Measurements from ENCODE around the gene LRRC58. TPM values are rescaled to one million over a fixed set of nuclear protein-coding genes. Genes with fewer than 3 reads are reported as not detected.
"Not testable (repeated sequence)": the region's sequence is repeated elsewhere in the genome, so short reads cannot be mapped to it uniquely, and the experiment has no call there.

LRRC58 gene
- total RNA-seq, 1 experiment from 2014 or later: 47.6 TPM

GRCh38 chr3:120341658-120342346 is 7.4 kb downstream of the LRRC58 start:
- no peak for DNase-seq (ENCODE audit: extremely low read depth, low read depth)

- DNase-seq (ENCODE audit: extremely low read depth, low read depth): no peak
These were observed 9.8 kb downstream of the LRRC58 start for GRCh38 chr3:120339362-120339761.

- no peak for DNase-seq (ENCODE audit: extremely low read depth, low read depth)
These were observed 10.6 kb downstream of the LRRC58 start for GRCh38 chr3:120338517-120338916.

- no peak for DNase-seq (ENCODE audit: extremely low read depth, low read depth)
These were observed 16.5 kb downstream of the LRRC58 start for GRCh38 chr3:120332646-120333045.

GRCh38 chr3:120331076-120331475 is 18.1 kb downstream of the LRRC58 start:
- DNase-seq (ENCODE audit: extremely low read depth, low read depth): no peak

- DNase-seq (ENCODE audit: extremely low read depth, low read depth): no peak
These were observed 22.4 kb downstream of the LRRC58 start for GRCh38 chr3:120326784-120327183.

- DNase-seq (ENCODE audit: extremely low read depth, low read depth): no peak
These were observed 25.0 kb downstream of the LRRC58 start for GRCh38 chr3:120324190-120324589.

GRCh38 chr3:120323761-120324160 is 25.4 kb downstream of the LRRC58 start:
- not testable (repeated sequence) for DNase-seq (ENCODE audit: extremely low read depth, low read depth)

GRCh38 chr3:120311863-120312794 is 37.0 kb downstream of the LRRC58 start:
- DNase-seq (ENCODE audit: extremely low read depth, low read depth): no peak

GRCh38 chr3:120306519-120307455 is 42.4 kb downstream of the LRRC58 start:
- DNase-seq (ENCODE audit: extremely low read depth, low read depth): no peak

GRCh38 chr3:120304616-120305015 is 44.5 kb downstream of the LRRC58 start:
- DNase-seq (ENCODE audit: extremely low read depth, low read depth): no peak

- DNase-seq (ENCODE audit: extremely low read depth, low read depth): no peak
These were observed 46.8 kb downstream of the LRRC58 start for GRCh38 chr3:120302361-120302760.

GRCh38 chr3:120300971-120301370 is 48.2 kb downstream of the LRRC58 start:
- DNase-seq (ENCODE audit: extremely low read depth, low read depth): peak; percentile 1

GRCh38 chr3:120299403-120299802 is 49.8 kb downstream of the LRRC58 start:
- DNase-seq (ENCODE audit: extremely low read depth, low read depth): no peak

GRCh38 chr3:120298996-120299395 is 50.2 kb downstream of the LRRC58 start:
- DNase-seq (ENCODE audit: extremely low read depth, low read depth): no peak

GRCh38 chr3:120291552-120291951 is 57.6 kb downstream of the LRRC58 start:
- DNase-seq (ENCODE audit: extremely low read depth, low read depth): not testable (repeated sequence)

GRCh38 chr3:120289636-120290035 is 59.5 kb downstream of the LRRC58 start:
- no peak for DNase-seq (ENCODE audit: extremely low read depth, low read depth)

- no peak for DNase-seq (ENCODE audit: extremely low read depth, low read depth)
These were observed 62.7 kb downstream of the LRRC58 start for GRCh38 chr3:120286465-120286864.

GRCh38 chr3:120285508-120285841 is 63.7 kb downstream of the LRRC58 start:
- DNase-seq (ENCODE audit: extremely low read depth, low read depth): no peak

- no peak for DNase-seq (ENCODE audit: extremely low read depth, low read depth)
These were observed 64.2 kb downstream of the LRRC58 start, which contains the start of gene GPR156 for GRCh38 chr3:120284747-120285507. GPR156 (minus strand) TSS chr3:120285222; CDS start chr3:120244098, 41,124 bp downstream.

Data from NCI-H460 (cell line).